DMS 273 (cell line): ENCODE data around the gene ACOT11.

Experiments
- DNase-seq: peaks from one replicate; lab custom pipeline; 2025; ENCODE audit not compliant: unreplicated experiment; lab: John Stamatoyannopoulos, UW

ACOT11 gene

DNA sequence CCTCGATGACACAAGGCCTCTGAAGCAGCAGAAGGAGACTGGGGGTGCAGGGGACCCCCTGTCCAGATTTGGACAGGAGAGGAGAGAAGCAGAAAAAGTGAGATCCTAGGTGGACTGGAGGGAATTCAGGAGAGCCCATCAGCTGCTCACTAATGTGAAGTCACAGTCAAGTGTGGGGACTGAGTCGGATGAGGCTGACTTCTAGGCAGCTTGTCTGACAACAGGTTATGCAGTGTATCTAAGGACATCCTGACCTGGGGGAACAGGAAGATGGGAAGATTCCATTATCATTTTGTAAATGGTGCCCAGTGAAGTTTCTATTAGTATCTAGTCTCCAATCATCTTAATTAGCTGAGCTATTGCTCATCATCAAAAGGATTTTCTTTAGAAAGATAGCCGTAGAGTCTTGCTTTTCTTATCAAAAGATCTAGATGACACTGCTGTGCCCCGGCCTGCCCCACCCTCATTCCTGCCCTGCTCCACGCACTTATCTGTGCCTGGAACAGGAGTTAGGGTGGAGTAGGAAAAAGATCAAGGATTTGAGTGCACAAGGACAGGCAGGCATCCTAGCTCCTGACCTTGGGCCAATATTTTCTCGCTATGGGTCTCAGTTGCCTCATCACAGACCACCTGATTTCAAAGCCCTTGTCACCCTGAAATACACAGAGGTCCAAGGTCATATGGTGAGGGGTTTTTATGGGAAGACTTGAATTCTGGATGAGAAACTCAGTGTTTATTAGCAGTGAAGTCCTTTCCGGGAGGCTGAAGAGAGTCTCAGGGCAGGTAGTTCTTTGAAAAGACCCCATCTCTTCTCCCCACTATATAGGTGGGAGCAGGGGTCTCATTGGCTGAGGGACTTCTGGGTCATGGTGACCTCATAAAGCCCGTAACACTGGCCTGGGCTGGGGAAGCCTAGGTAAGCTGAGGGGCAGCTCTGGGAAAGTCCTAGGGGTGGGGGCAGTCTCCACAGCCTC, 93.1 kb downstream of the ACOT11 start, which contains the start of gene MROH7:
TSS of gene MROH7 (plus strand) at position 924 of the 974 bp plus-strand sequence. CDS start 11,141 bp downstream, outside the sequence.
- DNase-seq = no peak

DNA sequence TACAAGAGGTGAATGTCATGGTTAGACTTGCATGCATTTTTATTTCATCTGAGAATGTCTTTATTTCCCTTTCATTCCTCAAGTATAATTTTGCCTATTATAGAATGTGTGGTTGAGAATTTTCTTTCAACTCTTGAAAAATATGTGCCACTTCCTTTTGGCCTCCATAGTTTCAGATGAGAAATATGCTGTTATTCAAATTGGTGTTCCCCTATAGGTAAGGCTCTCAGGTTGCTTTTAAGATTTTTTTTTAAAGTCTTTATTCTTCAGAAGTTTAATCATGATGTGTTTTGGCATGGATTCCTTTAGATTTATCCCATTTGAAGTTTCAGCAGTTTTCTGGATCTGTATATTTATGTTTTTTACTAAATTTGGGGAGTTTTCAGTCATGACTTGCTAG, 95.7 kb downstream of the ACOT11 start:
- DNase-seq = no peak

DNA sequence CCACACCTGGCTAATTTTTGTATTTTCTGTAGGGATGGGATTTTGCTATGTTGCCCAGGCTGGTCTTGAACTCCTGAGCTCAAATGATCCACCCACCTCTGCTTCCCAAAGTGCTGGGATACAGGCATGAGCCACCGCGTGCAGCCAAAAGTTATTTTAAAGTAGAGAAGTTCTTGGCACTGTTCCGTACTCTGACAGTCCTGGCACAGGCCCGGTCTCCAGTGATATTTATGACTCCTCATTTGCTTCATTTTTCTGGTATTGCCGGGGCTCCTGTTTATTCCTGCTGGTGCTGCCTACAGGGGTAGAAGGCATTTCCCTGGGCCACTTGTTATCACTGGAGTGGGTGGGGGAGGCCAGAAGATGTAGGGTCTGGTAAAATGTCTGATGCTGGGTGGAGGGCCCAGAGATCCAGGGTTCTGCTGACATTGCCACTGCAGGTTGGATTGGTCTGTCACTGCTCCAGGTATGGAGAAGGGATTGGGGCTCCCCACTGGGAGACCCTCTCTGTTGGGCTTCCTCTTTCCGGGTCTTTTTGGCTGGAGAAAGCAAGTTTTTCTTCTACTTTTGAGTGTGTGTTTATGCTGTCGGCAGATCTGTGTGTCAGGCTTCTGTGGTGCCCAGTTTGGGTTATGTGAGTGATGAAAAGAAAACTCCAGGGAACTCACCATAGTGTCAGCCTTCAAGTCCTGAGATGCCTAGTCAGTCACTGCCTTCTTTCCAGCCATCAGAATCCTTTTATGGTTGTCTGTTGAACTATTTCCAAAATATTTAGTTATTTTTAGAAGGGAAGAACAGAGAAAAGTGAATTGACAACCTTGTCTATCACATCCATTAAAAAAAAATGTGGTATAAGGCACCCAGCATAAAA, 98.0 kb downstream of the ACOT11 start:
- no peak for DNase-seq

DNA sequence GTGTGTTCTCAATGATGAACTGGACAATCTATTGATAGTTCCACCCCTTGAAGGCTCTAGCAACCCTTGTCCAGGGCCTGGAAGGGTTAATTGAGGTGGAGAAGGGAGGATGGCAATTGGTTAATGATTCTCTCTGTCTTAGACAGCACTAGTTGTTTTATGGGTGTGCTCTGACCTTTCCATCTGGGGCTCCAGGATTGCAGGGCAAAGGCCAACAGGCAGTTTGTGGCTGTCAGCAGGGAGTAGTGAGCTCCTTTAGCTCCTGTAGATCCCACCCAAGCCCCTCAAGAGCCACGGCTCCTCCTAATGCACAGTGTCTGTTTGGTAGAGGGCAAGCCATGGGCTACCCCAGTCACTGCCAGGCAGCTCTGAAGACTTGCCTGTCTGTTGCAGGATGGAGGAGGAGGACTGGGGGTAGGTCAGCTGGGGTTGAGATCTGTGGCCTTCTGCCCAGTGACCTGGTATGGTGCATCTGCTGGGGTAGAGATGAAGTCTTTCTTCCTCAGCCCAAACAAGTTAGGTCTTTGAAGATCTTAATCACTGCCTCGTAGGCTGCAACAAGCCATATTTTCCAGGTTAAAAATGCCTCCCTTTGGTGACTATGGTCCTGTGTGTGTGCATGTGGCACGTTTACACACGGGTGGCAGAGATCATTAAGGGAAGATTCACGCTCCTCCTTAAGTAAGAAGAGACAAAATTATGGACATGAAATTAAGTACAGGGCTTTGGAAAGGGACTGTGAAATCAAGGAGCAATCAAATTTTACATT, 101.3 kb downstream of the ACOT11 start:
- no peak for DNase-seq

DNA sequence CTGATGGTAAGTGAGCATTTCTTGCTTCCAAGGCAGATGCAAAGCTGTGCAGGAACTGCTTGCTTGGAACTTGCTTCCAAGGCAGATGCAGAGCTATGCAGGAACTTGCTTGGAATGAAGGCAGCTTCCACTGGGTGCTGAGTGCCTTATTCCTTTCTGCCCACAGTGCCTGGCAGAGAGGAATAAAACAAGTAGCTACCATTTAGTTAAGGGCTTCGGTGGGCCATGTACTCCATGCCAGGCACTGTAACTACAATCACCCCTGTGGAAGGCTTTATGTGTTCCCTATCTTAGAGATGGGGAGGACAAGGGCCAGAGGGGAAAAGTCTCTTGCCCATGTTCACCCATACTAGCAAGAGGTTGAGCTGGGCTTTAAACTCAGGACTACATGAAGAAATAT, 101.9 kb downstream of the ACOT11 start:
- DNase-seq = no peak

DNA sequence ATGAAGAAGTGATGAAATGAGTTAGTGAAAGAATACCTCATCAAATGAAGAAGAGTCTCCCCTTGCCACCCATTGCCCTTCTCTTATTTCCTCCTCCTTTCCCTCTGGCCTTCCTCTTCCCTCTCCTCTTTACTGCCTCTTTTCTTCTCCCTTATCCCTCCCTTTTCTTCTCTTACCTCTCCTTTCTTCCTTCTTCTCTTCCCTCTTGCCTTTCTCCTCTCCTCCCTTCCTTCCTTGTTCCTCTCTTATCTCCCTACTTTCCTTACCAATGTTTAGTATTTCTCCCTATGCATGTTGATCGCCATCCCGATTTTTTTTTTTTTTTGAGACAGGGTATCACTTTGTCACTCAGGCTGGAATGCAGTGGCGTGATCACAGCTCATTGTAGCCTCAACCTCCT, 102.4 kb downstream of the ACOT11 start:
- no peak for DNase-seq

DNA sequence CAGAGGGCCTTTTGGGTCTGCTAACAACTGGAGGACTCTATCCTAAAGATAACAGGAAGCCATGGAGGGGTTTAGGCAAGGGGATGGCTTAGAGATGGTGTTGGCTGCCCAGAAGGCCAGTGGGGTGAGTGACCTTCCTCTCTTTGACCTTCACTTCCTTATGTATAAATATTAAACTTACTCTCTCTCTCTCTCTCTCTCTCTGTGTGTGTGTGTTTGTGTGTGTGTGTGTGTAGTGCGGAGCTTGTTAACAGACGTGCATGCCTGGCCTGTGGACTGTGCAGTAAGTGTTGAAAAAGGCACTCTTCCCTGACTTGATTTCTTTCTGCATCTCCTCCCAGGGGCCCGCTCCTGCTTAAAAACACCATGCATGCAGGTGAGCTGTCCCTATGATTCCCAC, 103.6 kb downstream of the ACOT11 start:
- no peak for DNase-seq

DNA sequence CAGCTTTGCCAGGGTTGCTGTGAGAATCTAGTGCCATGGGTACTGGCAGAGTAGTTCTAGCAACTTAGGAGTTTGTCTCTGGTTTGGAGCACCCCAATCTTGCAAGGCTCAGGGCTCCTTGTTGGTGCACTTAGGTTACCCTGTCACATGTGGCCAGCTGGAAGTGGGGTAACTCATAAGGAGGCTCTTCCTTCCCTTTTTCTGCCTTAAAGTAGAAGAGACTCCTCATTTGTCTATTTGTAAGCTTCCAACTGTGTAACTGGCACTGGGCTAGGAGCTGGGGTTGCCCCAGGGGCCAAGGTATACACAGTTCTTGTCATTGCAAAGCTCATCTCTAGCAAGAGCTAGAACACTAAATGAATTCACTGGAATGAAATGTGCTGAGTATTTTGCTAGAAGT, 104.1 kb downstream of the ACOT11 start:
- DNase-seq = no peak

DNA sequence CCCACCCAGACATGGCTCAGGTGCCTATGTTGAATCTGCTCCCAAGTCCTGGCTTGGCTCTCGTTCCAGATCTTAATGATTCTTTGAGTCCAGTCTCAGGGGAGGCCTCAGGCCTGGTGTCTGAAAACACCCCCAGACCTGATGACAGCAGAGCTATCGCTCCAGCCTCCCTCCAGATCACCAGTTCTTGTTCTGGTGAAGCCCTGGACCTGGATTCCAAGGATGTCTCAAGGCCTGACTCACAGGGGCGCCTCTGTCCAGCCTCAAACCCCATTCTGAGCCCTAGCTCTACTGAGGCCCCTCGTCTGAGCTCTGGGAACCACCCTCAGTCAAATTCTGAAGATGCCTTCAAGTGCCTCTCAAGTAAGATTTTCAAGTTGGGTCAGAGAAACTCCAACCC, 105.0 kb downstream of the ACOT11 start:
- DNase-seq = no peak

DNA sequence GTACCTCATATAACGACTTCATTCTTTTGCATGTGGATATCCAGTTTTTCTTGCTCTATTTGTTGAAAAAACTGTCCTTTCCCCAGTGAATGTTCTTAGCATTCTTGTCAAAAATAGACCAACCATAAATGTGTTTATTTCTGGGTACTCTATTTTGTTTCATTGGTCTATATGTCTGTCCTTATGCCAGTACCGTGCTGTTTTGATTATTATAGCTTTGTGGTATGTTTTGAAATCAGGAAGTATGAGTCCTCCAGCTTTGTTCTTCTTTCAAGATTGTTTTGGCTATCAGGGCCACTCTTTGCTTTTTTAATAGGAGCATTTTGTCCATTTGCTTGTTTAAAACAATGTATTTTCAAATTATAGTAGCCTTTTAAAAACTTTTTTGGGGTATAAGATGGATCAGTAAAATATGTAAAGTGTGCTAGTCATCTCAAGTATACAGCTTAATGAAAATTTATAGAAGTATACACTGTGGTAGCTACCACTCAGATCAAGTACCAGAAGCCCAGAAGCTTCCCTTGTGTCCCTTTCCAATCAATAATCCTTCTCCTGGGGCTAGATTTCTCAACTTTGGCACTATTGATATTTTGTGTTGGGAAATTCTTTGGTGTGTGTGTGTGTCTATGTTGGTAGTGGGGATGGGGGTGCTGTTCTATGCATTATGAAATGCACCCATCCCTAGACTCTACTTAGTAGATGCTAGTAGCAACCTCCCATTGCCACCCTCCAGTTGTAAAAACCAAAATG, 110.3 kb downstream of the ACOT11 start:
- DNase-seq = no peak
